Measurements from ENCODE around the gene KANSL1L. TPM values are rescaled to one million over a fixed set of nuclear protein-coding genes. Genes with fewer than 3 reads are reported as not detected.

Gene KANSL1L
- polyA plus RNA-seq, 2 donors = 2.7 to 3.0 TPM

DNA sequence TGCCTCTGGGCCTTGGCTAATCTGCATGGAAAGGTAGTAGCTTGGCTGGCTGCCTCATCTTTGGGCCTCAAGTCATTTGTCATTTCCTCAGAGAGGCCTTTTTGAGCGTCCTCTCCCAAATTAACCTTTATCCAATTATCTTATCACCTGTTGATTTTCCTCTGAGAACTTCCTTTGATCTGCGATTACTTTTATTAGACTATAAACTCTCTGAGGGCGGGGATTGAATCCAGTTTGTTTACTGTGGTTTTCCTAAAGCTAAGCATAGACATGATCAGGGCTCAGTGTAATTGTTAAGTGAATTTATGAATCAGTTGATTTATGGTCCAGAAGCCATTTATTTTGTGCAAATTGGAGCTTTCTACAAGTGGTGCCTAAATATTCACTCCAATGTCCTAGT, 161.3 kb downstream of the KANSL1L start:
- no peaks in the 10 kb centered on the region for H3K36me3 ChIP-seq (ENCODE audit: control insufficient read depth in 2 of 2, insufficient read depth in 2 of 2, low read length in 1 of 2)
- no peaks in the 10 kb centered on the region for H3K9me3 ChIP-seq (ENCODE audit: control insufficient read depth in 2 of 2, insufficient read depth in 1 of 2, low read depth in 1 of 2, low read length in 1 of 2)
- no peak overlapping the region for H3K4me3 ChIP-seq (ENCODE audit: low read depth in 1 of 2, low read length in 2 of 2)
- peaks cover 0 to 2% of the 10 kb centered on the region in 2 donors for H3K4me1 ChIP-seq (ENCODE audit: control insufficient read depth in 2 of 2, insufficient read depth in 2 of 2, low read length in 1 of 2)
- H3K27me3 ChIP-seq (ENCODE audit: control insufficient read depth in 1 of 2, insufficient read depth in 2 of 2, low read length in 2 of 2) = no peaks in the 10 kb centered on the region
- 67% methylated on average over 3 of the region's 3 CpGs for WGBS, 2 donors
- H3K27ac ChIP-seq (ENCODE audit: low read depth in 2 of 2, low read length in 1 of 2) = no peak overlapping the region

DNA sequence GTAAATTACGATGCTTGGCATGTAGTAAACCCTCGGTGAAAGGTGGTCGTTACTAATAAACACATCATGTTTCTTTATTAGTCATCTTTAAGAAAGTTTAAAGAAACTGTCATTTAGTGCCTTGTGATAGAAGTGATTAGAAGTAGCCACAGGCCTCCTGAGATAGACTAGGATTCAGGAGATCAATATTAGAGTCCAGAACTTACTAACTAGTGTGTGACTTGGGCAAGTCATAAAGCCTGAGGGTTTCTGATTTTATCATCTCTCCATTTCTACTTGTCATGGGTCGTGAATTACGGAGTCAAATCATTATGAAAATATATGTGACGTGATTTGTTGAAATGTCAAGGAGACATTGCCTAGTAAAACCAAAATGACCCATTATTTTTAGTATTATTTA, 162.1 kb downstream of the KANSL1L start:
- Histone ChIP-seq H3K9me3 (ENCODE audit: control insufficient read depth in 2 of 2, insufficient read depth in 1 of 2, low read depth in 1 of 2, low read length in 1 of 2) (no peaks in the 10 kb centered on the region), H3K27me3 (ENCODE audit: control insufficient read depth in 1 of 2, insufficient read depth in 2 of 2, low read length in 2 of 2) (no peaks in the 10 kb centered on the region), H3K4me1 (ENCODE audit: control insufficient read depth in 2 of 2, insufficient read depth in 2 of 2, low read length in 1 of 2) (peaks cover 0 to 2% of the 10 kb centered on the region in 2 donors), H3K36me3 (ENCODE audit: control insufficient read depth in 2 of 2, insufficient read depth in 2 of 2, low read length in 1 of 2) (no peaks in the 10 kb centered on the region), H3K27ac (ENCODE audit: low read depth in 2 of 2, low read length in 1 of 2) (no peak overlapping the region), H3K4me3 (ENCODE audit: low read depth in 1 of 2, low read length in 2 of 2) (no peak overlapping the region)
- 67 to 70% methylated on average over 6 of the region's 6 CpGs for WGBS, 2 donors

DNA sequence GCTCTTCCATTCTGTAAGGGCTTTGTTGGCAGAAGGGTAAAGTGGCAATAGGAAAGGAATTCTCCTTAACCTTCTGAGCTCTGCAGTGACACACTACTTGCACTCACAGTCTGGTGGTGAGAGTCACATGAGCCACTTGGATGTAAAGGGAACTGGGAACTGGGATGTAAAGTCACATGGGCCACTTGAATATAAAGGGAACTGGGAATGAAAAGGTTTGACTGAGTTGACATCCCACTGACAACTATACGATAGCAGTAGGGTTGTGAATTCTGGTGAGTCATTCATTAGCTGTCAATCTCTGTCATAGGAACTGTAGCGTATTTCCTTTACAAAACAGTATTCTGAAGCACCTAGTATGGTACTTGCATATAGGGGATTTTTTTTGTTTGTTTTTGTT, 163.3 kb downstream of the KANSL1L start:
- Histone ChIP-seq H3K36me3 (ENCODE audit: control insufficient read depth in 2 of 2, insufficient read depth in 2 of 2, low read length in 1 of 2) (no peaks in the 10 kb centered on the region), H3K9me3 (ENCODE audit: control insufficient read depth in 2 of 2, insufficient read depth in 1 of 2, low read depth in 1 of 2, low read length in 1 of 2) (no peaks in the 10 kb centered on the region), H3K4me1 (ENCODE audit: control insufficient read depth in 2 of 2, insufficient read depth in 2 of 2, low read length in 1 of 2) (peaks cover 0 to 2% of the 10 kb centered on the region in 2 donors), H3K27me3 (ENCODE audit: control insufficient read depth in 1 of 2, insufficient read depth in 2 of 2, low read length in 2 of 2) (no peaks in the 10 kb centered on the region), H3K4me3 (ENCODE audit: low read depth in 1 of 2, low read length in 2 of 2) (no peak overlapping the region), H3K27ac (ENCODE audit: low read depth in 2 of 2, low read length in 1 of 2) (no peak overlapping the region)
- 76 to 82% methylated on average over 2 of the region's 2 CpGs for WGBS, 2 donors

DNA sequence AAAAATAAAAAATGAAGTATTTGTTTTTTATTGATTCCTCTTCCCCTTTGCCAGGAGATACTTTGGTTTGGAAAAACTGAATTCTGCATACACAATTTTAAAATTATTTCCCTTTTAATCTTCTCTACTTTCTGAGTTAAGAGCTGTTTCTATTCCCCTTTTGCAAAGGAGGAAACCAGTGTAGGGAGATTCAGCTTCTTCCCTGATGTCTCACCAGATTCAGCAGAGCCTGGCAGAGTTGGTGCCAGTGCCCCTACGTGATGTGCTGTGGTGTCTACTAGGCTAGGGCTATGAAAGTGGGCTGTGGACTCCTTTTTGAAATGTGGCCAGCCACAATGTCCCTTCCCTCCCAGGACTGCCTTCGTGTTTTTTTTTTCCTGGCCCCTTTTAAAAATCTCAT, 166.3 kb downstream of the KANSL1L start:
- 63 to 67% methylated on average over 2 of the region's 2 CpGs for WGBS, 2 donors
- Histone ChIP-seq H3K27me3 (ENCODE audit: control insufficient read depth in 1 of 2, insufficient read depth in 2 of 2, low read length in 2 of 2) (no peaks in the 10 kb centered on the region), H3K27ac (ENCODE audit: low read depth in 2 of 2, low read length in 1 of 2) (no peak overlapping the region), H3K4me1 (ENCODE audit: control insufficient read depth in 2 of 2, insufficient read depth in 2 of 2, low read length in 1 of 2) (peaks cover 0 to 6% of the 10 kb centered on the region in 2 donors), H3K9me3 (ENCODE audit: control insufficient read depth in 2 of 2, insufficient read depth in 1 of 2, low read depth in 1 of 2, low read length in 1 of 2) (peaks cover 0 to under 1% of the 10 kb centered on the region in 2 donors), H3K4me3 (ENCODE audit: low read depth in 1 of 2, low read length in 2 of 2) (no peak overlapping the region), H3K36me3 (ENCODE audit: control insufficient read depth in 2 of 2, insufficient read depth in 2 of 2, low read length in 1 of 2) (no peaks in the 10 kb centered on the region)

DNA sequence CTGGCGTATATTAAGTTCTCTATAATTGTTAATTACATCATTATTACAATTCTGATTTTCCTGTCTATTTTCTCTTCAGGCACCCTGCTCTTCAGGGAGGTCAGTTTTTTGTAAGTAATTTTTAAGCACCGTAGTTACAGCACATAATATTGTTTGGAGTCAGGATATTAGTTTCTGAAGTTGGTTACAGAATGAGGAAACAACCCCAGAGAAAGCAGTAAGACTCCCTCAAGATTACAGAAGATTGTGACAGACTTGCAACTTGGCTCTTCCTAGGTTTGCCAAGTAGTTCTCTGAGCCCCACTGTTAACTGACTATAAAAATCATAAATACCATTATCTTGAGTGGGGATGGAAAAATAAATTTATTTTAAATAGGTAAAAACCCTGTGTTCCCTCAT, 167.8 kb downstream of the KANSL1L start:
- 22 to 25% methylated on average over 2 of the region's 2 CpGs for WGBS, 2 donors
- no peak overlapping the region for H3K27ac ChIP-seq (ENCODE audit: low read depth in 2 of 2, low read length in 1 of 2)
- H3K9me3 ChIP-seq (ENCODE audit: control insufficient read depth in 2 of 2, insufficient read depth in 1 of 2, low read depth in 1 of 2, low read length in 1 of 2) = peaks cover 0 to 3% of the 10 kb centered on the region in 2 donors
- peaks cover 0 to 6% of the 10 kb centered on the region in 2 donors for H3K4me1 ChIP-seq (ENCODE audit: control insufficient read depth in 2 of 2, insufficient read depth in 2 of 2, low read length in 1 of 2)
- H3K36me3 ChIP-seq (ENCODE audit: control insufficient read depth in 2 of 2, insufficient read depth in 2 of 2, low read length in 1 of 2) = no peaks in the 10 kb centered on the region
- H3K27me3 ChIP-seq (ENCODE audit: control insufficient read depth in 1 of 2, insufficient read depth in 2 of 2, low read length in 2 of 2) = no peaks in the 10 kb centered on the region
- H3K4me3 ChIP-seq (ENCODE audit: low read depth in 1 of 2, low read length in 2 of 2) = peak overlapping the region; percentile 97 to 98

DNA sequence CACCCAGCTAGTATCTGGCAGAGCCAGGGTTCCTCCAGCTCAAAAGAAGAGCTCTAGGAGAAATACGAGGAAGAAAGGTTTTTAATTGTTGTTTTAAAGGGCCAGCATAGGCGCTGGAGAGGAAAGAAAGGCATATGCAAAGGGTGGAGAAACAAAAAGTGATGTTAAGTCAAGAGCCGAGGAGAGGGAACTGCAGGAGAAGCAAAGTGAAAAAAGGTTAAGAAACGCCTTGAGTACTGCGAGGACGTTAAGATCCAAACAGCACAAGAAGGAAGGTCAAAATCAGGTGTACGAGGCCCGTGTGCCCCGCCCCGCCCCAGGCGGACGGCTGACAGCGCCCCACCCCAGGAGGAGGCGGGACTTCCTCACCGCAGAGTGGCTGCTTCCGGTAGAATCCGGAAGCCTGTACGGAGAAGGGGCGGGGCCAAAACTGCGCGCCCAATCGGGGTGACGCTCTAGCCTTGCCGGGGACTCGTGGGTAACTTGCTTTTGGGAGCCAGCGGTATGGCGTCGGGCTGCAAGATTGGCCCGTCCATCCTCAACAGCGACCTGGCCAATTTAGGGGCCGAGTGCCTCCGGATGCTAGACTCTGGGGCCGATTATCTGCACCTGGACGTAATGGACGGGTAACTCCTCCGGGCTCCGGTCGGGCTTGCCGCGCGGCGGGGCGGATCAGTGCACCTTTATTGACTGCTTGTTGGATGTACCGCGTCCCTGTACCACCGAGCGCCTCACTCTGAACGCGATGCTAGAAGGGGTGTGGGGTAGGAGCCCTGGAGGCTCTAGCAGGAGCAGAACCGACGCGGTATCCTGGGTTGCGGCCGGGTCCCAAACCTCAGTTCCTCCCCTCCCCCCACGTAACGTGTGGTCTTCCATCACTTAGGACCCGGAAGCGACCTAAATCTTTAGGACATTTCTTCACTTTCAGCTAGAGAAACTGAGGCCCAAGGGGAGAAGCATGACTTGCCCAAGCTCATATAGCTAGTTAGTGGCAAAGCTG, 168.8 kb downstream of the KANSL1L start, which contains the start of gene RPE:
Gene RPE, plus strand, starts transcription at position 481 of the 1,000 bp plus-strand sequence. Its CDS starts 24 bp downstream, at position 505.
- H3K4me3 ChIP-seq (ENCODE audit: low read depth in 1 of 2, low read length in 2 of 2) = peak within 1 kb of the TSS; percentile 97 to 98
- 0% methylated on average over 58 of the region's 58 CpGs for WGBS, 2 donors
- no peaks in the 10 kb centered on the region for H3K36me3 ChIP-seq (ENCODE audit: control insufficient read depth in 2 of 2, insufficient read depth in 2 of 2, low read length in 1 of 2)
- peaks cover 0 to 3% of the 10 kb centered on the region in 2 donors for H3K9me3 ChIP-seq (ENCODE audit: control insufficient read depth in 2 of 2, insufficient read depth in 1 of 2, low read depth in 1 of 2, low read length in 1 of 2)
- H3K27ac ChIP-seq (ENCODE audit: low read depth in 2 of 2, low read length in 1 of 2) = peak within 1 kb of the TSS; percentile 83 to 87
- no peaks in the 10 kb centered on the region for H3K27me3 ChIP-seq (ENCODE audit: control insufficient read depth in 1 of 2, insufficient read depth in 2 of 2, low read length in 2 of 2)
- H3K4me1 ChIP-seq (ENCODE audit: control insufficient read depth in 2 of 2, insufficient read depth in 2 of 2, low read length in 1 of 2) = peaks cover 0 to 6% of the 10 kb centered on the region in 2 donors

DNA sequence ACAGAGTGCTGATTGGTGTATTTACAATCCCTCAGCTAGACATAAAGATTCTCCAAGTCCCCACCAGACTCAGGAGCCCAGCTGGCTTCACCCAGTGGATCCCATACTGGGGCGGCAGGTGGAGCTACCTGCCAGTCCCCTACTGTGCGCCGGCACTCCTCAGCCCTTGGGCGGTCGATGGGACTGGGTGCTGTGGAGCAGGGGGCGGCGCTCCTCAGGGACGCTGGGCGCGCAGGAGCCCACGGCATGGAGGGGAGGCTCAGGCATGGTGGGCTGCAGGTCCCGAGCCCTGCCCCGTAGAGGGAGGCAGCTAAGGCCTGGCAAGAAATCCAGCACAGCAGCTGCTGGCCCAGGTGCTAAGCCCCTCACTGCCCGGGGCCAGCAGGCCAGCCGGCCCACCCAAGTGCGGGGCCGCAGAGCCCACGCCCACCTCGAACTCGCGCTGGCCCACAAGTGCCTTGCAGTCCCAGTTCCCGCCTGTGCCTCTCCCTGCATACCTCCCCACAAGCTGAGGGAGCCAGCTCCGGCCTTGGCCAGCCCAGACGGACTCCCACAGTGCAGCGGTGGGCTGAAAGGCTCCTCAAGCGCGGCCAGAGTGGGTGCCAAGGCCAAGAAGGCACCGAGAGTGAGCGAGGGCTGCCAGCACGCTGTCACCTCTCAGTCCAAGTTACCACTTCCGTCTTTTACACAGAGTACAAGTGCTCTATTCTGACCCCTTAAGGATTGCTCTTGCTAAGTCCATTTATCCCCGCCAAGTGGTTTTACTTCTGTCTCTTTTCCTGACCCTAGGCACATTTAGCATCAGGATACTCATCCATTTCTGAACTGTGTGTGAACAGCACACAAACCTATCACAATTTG, 170.5 kb downstream of the KANSL1L start:
- no peaks in the 10 kb centered on the region for H3K36me3 ChIP-seq (ENCODE audit: control insufficient read depth in 2 of 2, insufficient read depth in 2 of 2, low read length in 1 of 2)
- no peak overlapping the region for H3K4me3 ChIP-seq (ENCODE audit: low read depth in 1 of 2, low read length in 2 of 2)
- H3K27me3 ChIP-seq (ENCODE audit: control insufficient read depth in 1 of 2, insufficient read depth in 2 of 2, low read length in 2 of 2) = no peaks in the 10 kb centered on the region
- peaks cover 0 to 3% of the 10 kb centered on the region in 2 donors for H3K9me3 ChIP-seq (ENCODE audit: control insufficient read depth in 2 of 2, insufficient read depth in 1 of 2, low read depth in 1 of 2, low read length in 1 of 2)
- H3K27ac ChIP-seq (ENCODE audit: low read depth in 2 of 2, low read length in 1 of 2) = no peak overlapping the region
- WGBS, 2 donors = 97% methylated on average over 32 of the region's 32 CpGs
- peaks cover 0 to 6% of the 10 kb centered on the region in 2 donors for H3K4me1 ChIP-seq (ENCODE audit: control insufficient read depth in 2 of 2, insufficient read depth in 2 of 2, low read length in 1 of 2)

DNA sequence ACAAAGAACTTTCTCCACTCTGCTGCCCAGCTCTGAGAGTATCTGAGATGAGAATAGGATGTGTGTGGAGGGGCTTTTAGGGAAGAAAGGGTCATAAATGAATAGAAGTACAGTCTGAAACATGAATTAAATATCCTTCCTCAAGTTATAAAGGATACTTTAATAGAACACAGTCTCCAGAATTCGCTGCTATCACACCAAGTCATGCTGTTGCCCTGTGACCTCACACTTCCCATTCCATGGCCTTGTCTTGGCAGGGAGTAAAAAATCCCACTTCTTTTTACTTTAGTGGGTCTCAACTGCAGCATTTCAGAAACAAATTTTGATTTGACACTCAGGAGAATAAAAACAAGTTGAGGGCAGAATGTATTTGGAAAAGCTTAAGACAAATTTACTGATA, 172.6 kb downstream of the KANSL1L start:
- 61 to 63% methylated on average over 1 of the region's 1 CpG for WGBS, 2 donors
- H3K4me3 ChIP-seq (ENCODE audit: low read depth in 1 of 2, low read length in 2 of 2) = no peak overlapping the region
- H3K27me3 ChIP-seq (ENCODE audit: control insufficient read depth in 1 of 2, insufficient read depth in 2 of 2, low read length in 2 of 2) = no peaks in the 10 kb centered on the region
- H3K9me3 ChIP-seq (ENCODE audit: control insufficient read depth in 2 of 2, insufficient read depth in 1 of 2, low read depth in 1 of 2, low read length in 1 of 2) = peaks cover 0 to 3% of the 10 kb centered on the region in 2 donors
- H3K36me3 ChIP-seq (ENCODE audit: control insufficient read depth in 2 of 2, insufficient read depth in 2 of 2, low read length in 1 of 2) = no peaks in the 10 kb centered on the region
- H3K27ac ChIP-seq (ENCODE audit: low read depth in 2 of 2, low read length in 1 of 2) = no peak overlapping the region
- peaks cover 0 to 4% of the 10 kb centered on the region in 2 donors for H3K4me1 ChIP-seq (ENCODE audit: control insufficient read depth in 2 of 2, insufficient read depth in 2 of 2, low read length in 1 of 2)

DNA sequence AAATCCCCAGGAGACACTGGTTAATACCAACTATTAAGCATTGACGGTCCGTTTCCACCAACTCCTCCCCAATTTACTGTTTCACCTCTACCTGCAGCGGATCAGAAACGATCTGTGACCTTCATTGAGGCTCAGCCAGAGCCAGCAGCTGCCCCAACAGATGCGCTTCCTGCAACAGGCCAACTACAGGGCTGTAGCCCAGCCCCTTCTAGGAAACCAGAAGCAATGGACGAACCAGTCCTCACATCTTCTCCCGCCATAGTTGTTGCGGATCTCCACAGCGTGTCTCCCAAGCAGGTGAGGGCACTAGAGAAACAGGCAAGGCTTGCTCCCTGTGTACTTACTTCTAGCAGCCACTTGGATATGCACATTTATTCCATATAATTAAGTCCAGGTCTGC, 177.2 kb downstream of the KANSL1L start:
- H3K36me3 ChIP-seq (ENCODE audit: control insufficient read depth in 2 of 2, insufficient read depth in 2 of 2, low read length in 1 of 2) = no peaks in the 10 kb centered on the region
- H3K27ac ChIP-seq (ENCODE audit: low read depth in 2 of 2, low read length in 1 of 2) = no peak overlapping the region
- WGBS, 2 donors = 91 to 95% methylated on average over 9 of the region's 9 CpGs

More for the DNA sequence above, 177.2 kb downstream of the KANSL1L start:
- Histone ChIP-seq H3K4me3 (ENCODE audit: low read depth in 1 of 2, low read length in 2 of 2) (no peak overlapping the region), H3K9me3 (ENCODE audit: control insufficient read depth in 2 of 2, insufficient read depth in 1 of 2, low read depth in 1 of 2, low read length in 1 of 2) (no peaks in the 10 kb centered on the region), H3K4me1 (ENCODE audit: control insufficient read depth in 2 of 2, insufficient read depth in 2 of 2, low read length in 1 of 2) (no peaks in the 10 kb centered on the region), H3K27me3 (ENCODE audit: control insufficient read depth in 1 of 2, insufficient read depth in 2 of 2, low read length in 2 of 2) (no peaks in the 10 kb centered on the region)

Measured in esophagus (tissue), 2 donors.